Astrocyte (in vitro differentiated cells and primary cell): ENCODE results near the gene DIP2C. TPM values are rescaled to one million over a fixed set of nuclear protein-coding genes. Genes with fewer than 3 reads are reported as not detected.

Experiments
- DNase-seq: peaks from one replicate; pipeline ENCODE4 v3.0.0-alpha.2; 2010; ENCODE audit warnings: low read depth
- FAIRE-seq: peaks from 2 replicates; lab custom pipeline; 2011; peaks lifted over from hg19 to GRCh38; lab: Jason Lieb, UNC
- H2AFZ ChIP-seq: 2 replicates; pipeline ENCODE4 v1.6.0; 2012; ENCODE audit warnings: low read depth, low read length, inconsistent platforms
- H3K27ac ChIP-seq: 2 replicates; pipeline ENCODE4 v1.5.1; 2011; ENCODE audit warnings: low read depth, low read length, inconsistent platforms
- H3K27me3 ChIP-seq: 2 replicates; pipeline ENCODE4 v1.6.0; 2011; ENCODE audit warnings: low read length, inconsistent platforms; ENCODE audit not compliant: insufficient read depth
- H3K36me3 ChIP-seq: 2 replicates; pipeline ENCODE4 v1.5.1; 2011; ENCODE audit warnings: low read length, inconsistent platforms; ENCODE audit not compliant: insufficient read depth
- H3K4me1 ChIP-seq: 2 replicates; pipeline ENCODE4 v1.5.1; 2011; ENCODE audit warnings: low read length, inconsistent platforms; ENCODE audit not compliant: insufficient read depth
- H3K4me2 ChIP-seq: 2 replicates; pipeline ENCODE4 v1.6.0; 2012; ENCODE audit warnings: low read length, inconsistent platforms
- H3K4me3 ChIP-seq: 2 replicates; pipeline ENCODE4 v1.5.1; 2011; ENCODE audit warnings: low read depth, mild to moderate bottlenecking, low read length, inconsistent platforms; ENCODE audit not compliant: insufficient read depth
- H3K79me2 ChIP-seq: 2 replicates; pipeline ENCODE4 v1.6.0; 2012; ENCODE audit warnings: mild to moderate bottlenecking, low read length, inconsistent platforms; ENCODE audit not compliant: insufficient read depth
- H3K9ac ChIP-seq: 2 replicates; pipeline ENCODE4 v1.6.0; 2012; ENCODE audit warnings: mild to moderate bottlenecking, low read length, inconsistent platforms
- H3K9me3 ChIP-seq: 2 replicates; pipeline ENCODE4 v1.5.1; 2012; ENCODE audit warnings: low read depth, mild to moderate bottlenecking, low read length, inconsistent platforms; ENCODE audit not compliant: insufficient read depth
- H4K20me1 ChIP-seq: 2 replicates; pipeline ENCODE4 v1.6.0; 2012; ENCODE audit warnings: low read length, inconsistent platforms; ENCODE audit not compliant: insufficient read depth
- H3K27ac Mint-ChIP-seq: one replicate; pipeline ENCODE4 v1.8.0; 2021; ENCODE audit warnings: mild to moderate bottlenecking, mixed read lengths; ENCODE audit not compliant: unreplicated experiment
- H3K27me3 Mint-ChIP-seq: one replicate; pipeline ENCODE4 v1.8.0; 2021; ENCODE audit warnings: low read depth, mixed read lengths; ENCODE audit not compliant: unreplicated experiment
- H3K36me3 Mint-ChIP-seq: one replicate; pipeline ENCODE4 v1.8.0; 2021; ENCODE audit warnings: low read depth, mixed read lengths; ENCODE audit not compliant: unreplicated experiment
- H3K4me1 Mint-ChIP-seq: one replicate; pipeline ENCODE4 v1.8.0; 2021; ENCODE audit warnings: low read depth, mixed read lengths; ENCODE audit not compliant: unreplicated experiment
- H3K4me3 Mint-ChIP-seq: one replicate; pipeline ENCODE4 v1.8.0; 2021; ENCODE audit warnings: mild to moderate bottlenecking, moderate library complexity, mixed read lengths; ENCODE audit not compliant: unreplicated experiment
- H3K9me3 Mint-ChIP-seq: one replicate; pipeline ENCODE4 v1.8.0; 2021; ENCODE audit warnings: mild to moderate bottlenecking, mixed read lengths; ENCODE audit not compliant: unreplicated experiment
- CTCF ChIP-seq: IDR thresholded peaks from 2 replicates; pipeline ENCODE4 v1.5.1; 2011; ENCODE audit warnings: low read depth, mild to moderate bottlenecking, inconsistent platforms, low read length, moderate library complexity; ENCODE audit not compliant: insufficient read depth
- EZH2 ChIP-seq: IDR thresholded peaks from 2 replicates; pipeline ENCODE4 v1.6.1; 2012; ENCODE audit warnings: mild to moderate bottlenecking, low read length, inconsistent platforms; ENCODE audit not compliant: insufficient read depth
- total RNA-seq: library from RNA; stranded (reverse); gene quantifications from 2 replicates; pipeline ENCODE4 v1.2.1, GENCODE V29; 2021

The DIP2C gene
- total RNA-seq, 1 donor from 2014 or later, result 27.3 TPM

GRCh38 chr10:593016-593415, 96.5 kb downstream of the DIP2C start:
- no peaks in the 10 kb centered on the region for H3K27me3 ChIP-seq
- no peak for TF ChIP-seq CTCF
- TF ChIP-seq EZH2, result no peak
- FAIRE-seq (no peak), DNase-seq (no peak)
- H3K4me3 ChIP-seq, result no peak overlapping the region
- H3K4me2 ChIP-seq, result no peak overlapping the region
- H3K4me1 ChIP-seq, result peaks cover 16% of the 10 kb centered on the region
- Mint-ChIP-seq H3K27me3 (no peaks in the 10 kb centered on the region), H3K27ac (no peak overlapping the region), H3K36me3 (peaks cover 15% of the 10 kb centered on the region), H3K4me3 (no peak overlapping the region), H3K4me1 (peaks cover 39% of the 10 kb centered on the region), H3K9me3 (no peaks in the 10 kb centered on the region)
- no peak overlapping the region for H3K27ac ChIP-seq
- no peaks in the 10 kb centered on the region for H3K9me3 ChIP-seq
- no peak overlapping the region for H2AFZ ChIP-seq
- H3K36me3 ChIP-seq, result no peaks in the 10 kb centered on the region
- H4K20me1 ChIP-seq, result peaks cover 23% of the 10 kb centered on the region
- H3K79me2 ChIP-seq, result peaks cover 98% of the 10 kb centered on the region
- H3K9ac ChIP-seq, result no peak overlapping the region

GRCh38 chr10:591646-592045, 97.8 kb downstream of the DIP2C start:
- Histone ChIP-seq H3K9ac (no peak overlapping the region), H3K36me3 (no peaks in the 10 kb centered on the region), H3K79me2 (peaks cover 94% of the 10 kb centered on the region), H3K4me2 (no peak overlapping the region), H4K20me1 (peaks cover 30% of the 10 kb centered on the region), H3K27ac (no peak overlapping the region), H3K27me3 (no peaks in the 10 kb centered on the region), H3K9me3 (no peaks in the 10 kb centered on the region), H3K4me3 (no peak overlapping the region), H3K4me1 (peaks cover 11% of the 10 kb centered on the region), H2AFZ (no peak overlapping the region)
- TF ChIP-seq EZH2, result no peak
- TF ChIP-seq CTCF, result no peak
- Mint-ChIP-seq H3K4me1 (peaks cover 34% of the 10 kb centered on the region), H3K36me3 (peaks cover 15% of the 10 kb centered on the region), H3K27ac (no peak overlapping the region), H3K9me3 (no peaks in the 10 kb centered on the region), H3K4me3 (peak overlapping the region; percentile 54), H3K27me3 (no peaks in the 10 kb centered on the region)
- DNase-seq, result no peak
- no peak for FAIRE-seq

- Mint-ChIP-seq H3K27ac (no peak overlapping the region), H3K9me3 (no peaks in the 10 kb centered on the region), H3K36me3 (peaks cover 15% of the 10 kb centered on the region), H3K27me3 (no peaks in the 10 kb centered on the region), H3K4me1 (peaks cover 43% of the 10 kb centered on the region), H3K4me3 (no peak overlapping the region)
- FAIRE-seq, result no peak
- no peaks in the 10 kb centered on the region for H3K9me3 ChIP-seq
- no peak for DNase-seq
- H3K27ac ChIP-seq, result no peak overlapping the region
- H3K4me2 ChIP-seq, result no peak overlapping the region
- H4K20me1 ChIP-seq, result peaks cover 39% of the 10 kb centered on the region
- peaks cover 94% of the 10 kb centered on the region for H3K79me2 ChIP-seq
- no peaks in the 10 kb centered on the region for H3K27me3 ChIP-seq
- no peak overlapping the region for H3K9ac ChIP-seq
- H2AFZ ChIP-seq, result no peak overlapping the region
- no peaks in the 10 kb centered on the region for H3K36me3 ChIP-seq
- TF ChIP-seq EZH2, result no peak
- no peak for TF ChIP-seq CTCF
- no peak overlapping the region for H3K4me3 ChIP-seq
- peaks cover 11% of the 10 kb centered on the region for H3K4me1 ChIP-seq
These were observed 98.7 kb downstream of the DIP2C start for GRCh38 chr10:590721-591120.
